Stimulated activated CD4-positive, alpha-beta T cell treated with anti-CD3 and anti-CD28 coated beads, Interleukin-1b, Interleukin-23, amount 100 ng/mL, for 4 hours (primary cell): ENCODE data around the gene HRK.

Source experiments
- DNase-seq, 2 donors: peaks; one replicate each; pipeline ENCODE4 v3.0.0-alpha.2; 2020; ENCODE audit warnings: low read depth in 2 of 2

The HRK gene

GRCh38 chr12:116881325-116881876 is at the start of gene HRK:
HRK (minus strand) TSS chr12:116881441; CDS start chr12:116881307, 134 bp downstream.
- DNase-seq, result no peak

GRCh38 chr12:116929885-116930284 is 48.6 kb upstream of the HRK start:
- no peak for DNase-seq

GRCh38 chr12:116928504-116928903 is 47.3 kb upstream of the HRK start:
- no peak for DNase-seq

GRCh38 chr12:116927244-116927940 is 46.2 kb upstream of the HRK start:
- DNase-seq, result no peak

GRCh38 chr12:116926283-116927243 is 45.3 kb upstream of the HRK start:
- DNase-seq, result no peak

GRCh38 chr12:116924558-116925453 is 43.6 kb upstream of the HRK start:
- DNase-seq, result no peak

- no peak for DNase-seq
Measured at GRCh38 chr12:116922194-116922897, 41.1 kb upstream of the HRK start.

- DNase-seq, result no peak
Measured at GRCh38 chr12:116920939-116921338, 39.7 kb upstream of the HRK start.

- DNase-seq, result no peak
Measured at GRCh38 chr12:116919706-116920485, 38.7 kb upstream of the HRK start.

- no peak for DNase-seq
Measured at GRCh38 chr12:116919247-116919661, 38.0 kb upstream of the HRK start.

- DNase-seq, result no peak
Measured at GRCh38 chr12:116918464-116918863, 37.2 kb upstream of the HRK start.

GRCh38 chr12:116916714-116917114 is 35.5 kb upstream of the HRK start:
- peak in 1 of 2 donors; percentile 25 for DNase-seq

- no peak for DNase-seq
Measured at GRCh38 chr12:116916122-116916521, 34.9 kb upstream of the HRK start.

- no peak for DNase-seq
Measured at GRCh38 chr12:116915326-116915725, 34.1 kb upstream of the HRK start.

- DNase-seq, result peak; percentile 50 to 64
Measured at GRCh38 chr12:116910645-116911451, 29.6 kb upstream of the HRK start, which contains the start of gene FBXW8. FBXW8 (plus strand) TSS chr12:116910950; CDS start chr12:116911038, 88 bp downstream.

GRCh38 chr12:116910280-116910644 is 29.0 kb upstream of the HRK start:
- no peak for DNase-seq

- no peak for DNase-seq
Measured at GRCh38 chr12:116906285-116906684, 25.0 kb upstream of the HRK start.

- DNase-seq, result no peak
Measured at GRCh38 chr12:116903818-116904217, 22.6 kb upstream of the HRK start.

GRCh38 chr12:116901612-116902011 is 20.4 kb upstream of the HRK start:
- DNase-seq, result no peak
